SKM-1 treated with dmso at 0.1 percent for 144 hours (cell line): ENCODE data around the gene FYTTD1.
A peak's percentile ranks its signal among the peaks of the same experiment; 100 is the strongest.

Experiments used
- DNase-seq: peaks from one replicate; lab custom pipeline; 2025; ENCODE audit not compliant: unreplicated experiment; lab: John Stamatoyannopoulos, UW

The FYTTD1 gene

GRCh38 chr3:197790033-197790432, 40.4 kb downstream of the FYTTD1 start:
- no peak for DNase-seq

DNA sequence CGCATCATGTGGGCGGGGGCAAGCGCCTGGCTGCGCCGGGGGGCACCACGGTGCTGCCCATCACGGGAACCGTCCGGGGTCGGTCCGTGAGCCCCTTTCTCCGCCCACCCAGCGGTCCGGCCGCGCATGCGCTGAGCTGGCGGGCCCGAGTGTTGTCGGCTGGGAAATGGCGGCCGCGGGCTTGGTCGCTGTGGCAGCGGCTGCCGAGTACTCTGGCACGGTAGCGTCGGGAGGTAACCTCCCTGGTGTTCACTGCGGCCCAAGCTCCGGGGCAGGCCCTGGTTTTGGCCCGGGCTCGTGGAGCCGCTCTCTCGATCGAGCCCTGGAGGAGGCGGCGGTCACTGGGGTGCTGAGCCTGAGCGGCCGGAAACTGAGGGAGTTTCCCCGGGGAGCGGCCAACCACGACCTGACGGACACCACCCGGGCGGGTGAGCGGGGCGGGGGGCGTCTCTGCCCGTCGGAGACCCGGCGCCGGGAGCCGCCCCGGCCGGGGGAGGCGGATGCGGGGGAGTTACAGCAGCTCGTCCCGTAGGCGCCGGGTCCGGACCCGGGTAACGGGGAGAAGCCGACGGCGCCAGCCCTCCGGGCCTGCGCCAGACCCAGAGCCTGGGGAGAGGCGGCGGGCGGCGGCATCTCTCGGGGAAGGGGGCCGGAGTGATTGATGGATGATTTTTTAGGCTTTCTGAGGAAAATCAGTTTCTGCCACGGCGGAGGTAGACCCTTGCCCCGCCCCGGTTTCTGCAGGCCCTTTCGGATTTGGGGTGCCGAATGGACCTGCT, 41.6 kb downstream of the FYTTD1 start, which contains the start of gene LRCH3:
Gene LRCH3 (plus strand): TSS at position 142 of the 779 bp plus-strand sequence. CDS start 25 bp downstream, at position 167.
- peak; percentile 52 for DNase-seq

DNA sequence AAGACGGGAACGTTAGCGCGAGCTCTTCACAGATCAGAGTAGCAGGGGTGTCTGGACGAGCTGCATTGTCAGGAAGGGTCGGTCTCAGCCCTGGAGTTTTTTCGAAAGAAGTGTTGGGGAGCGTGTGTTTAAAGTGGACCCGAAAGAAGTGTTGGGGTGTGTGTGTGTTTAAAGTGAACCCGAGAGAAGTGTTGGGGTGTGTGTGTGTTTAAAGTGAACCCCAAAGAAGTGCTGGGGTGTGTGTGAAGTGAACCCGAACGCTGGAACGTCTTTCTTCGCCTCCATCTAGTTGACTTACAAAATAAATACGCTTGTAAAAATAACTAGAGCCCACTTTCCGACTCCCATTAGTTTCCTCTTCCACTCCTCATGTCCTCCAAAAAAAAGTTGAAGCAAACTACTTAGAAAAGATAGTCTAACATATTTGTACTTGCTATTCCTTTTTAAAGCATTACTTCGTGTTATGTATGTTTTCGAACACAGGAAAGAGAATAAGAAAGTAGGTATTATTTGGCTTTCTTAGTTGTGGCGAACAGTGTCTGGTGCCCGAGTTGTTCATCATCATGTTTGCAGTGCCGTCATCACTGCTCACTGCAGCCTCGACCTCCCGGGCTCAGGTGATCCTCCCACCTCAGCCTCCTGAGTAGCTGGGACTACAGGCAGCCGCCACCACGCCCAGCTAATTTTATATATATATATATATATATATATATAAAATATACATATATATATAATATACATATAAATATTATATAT, 42.4 kb downstream of the FYTTD1 start:
- no peak for DNase-seq

- DNase-seq: no peak
Measured at GRCh38 chr3:197793247-197793646, 43.6 kb downstream of the FYTTD1 start.

DNA sequence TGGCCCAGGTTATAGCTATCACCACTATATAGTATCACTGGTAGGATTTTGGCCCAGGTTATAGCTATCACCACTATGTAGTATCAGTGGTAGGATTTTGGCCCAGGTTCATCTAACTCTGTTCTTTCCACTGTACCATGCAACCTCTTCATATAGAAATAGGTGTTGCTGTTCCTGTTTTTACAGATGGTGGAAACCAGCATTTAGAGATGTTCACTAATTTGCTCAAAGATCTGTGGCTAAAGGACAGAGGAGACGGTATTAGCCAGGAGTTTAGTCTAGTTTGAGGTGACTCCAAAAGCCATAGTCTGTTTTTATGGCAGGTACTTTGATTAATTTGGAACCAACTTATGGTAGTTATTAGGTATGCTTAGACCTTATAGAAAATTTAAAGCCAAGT, 44.4 kb downstream of the FYTTD1 start:
- DNase-seq: no peak

DNA sequence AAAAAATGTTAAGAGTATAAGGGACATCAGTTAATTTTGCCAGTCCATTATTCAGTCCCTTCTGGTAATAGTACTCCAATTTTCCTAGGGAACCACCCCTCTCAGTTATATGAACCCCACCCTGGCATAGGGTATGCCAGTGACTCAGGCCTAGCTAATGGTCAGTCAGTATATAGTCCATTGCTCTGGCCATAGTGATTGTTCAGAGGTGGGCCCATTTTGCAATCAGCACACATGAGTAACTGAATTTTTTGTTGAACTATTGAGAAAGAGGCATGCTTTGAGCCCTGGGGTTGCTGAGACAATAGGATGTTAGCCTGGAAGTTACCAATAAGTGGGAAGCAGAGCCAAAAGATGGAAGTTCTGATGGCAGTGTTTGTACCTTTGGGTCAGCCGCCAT, 45.5 kb downstream of the FYTTD1 start:
- DNase-seq: no peak

DNA sequence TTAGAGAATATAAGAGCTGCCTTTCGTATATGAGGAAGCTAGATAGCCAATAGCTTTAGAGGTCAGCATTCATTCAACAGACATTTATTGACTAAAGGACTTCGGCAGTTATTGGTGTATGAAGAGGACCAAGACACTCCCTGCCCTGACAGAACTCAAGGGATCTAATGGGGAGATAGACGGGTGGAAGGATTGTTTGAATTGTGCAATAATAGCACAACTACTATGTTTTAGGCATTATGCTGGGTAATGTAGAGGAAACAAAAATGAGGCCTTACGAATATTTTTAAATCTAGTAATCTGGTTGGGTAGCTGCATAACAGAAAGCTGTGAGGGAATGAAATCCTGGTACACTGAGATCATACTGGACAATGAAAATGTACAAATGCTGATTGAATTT, 46.4 kb downstream of the FYTTD1 start:
- no peak for DNase-seq

DNA sequence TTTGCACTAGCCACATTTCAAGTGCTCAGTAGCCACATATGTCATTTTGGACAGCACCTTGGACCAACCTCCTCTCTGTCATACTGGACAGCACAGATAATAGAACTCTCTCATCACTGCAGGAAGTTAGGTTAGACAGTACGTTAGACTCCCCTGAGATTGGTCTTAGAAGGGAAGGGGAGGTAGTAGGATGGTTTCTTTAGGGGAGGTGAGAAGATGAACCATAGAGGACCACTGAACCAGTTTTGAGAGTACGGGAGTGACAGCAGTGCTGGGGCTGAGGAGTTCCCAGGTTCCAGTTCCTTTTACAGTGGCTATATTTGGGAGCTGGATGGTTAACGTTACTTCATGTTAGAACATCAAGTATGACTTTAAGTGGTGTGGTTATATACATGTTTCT, 49.2 kb downstream of the FYTTD1 start:
- no peak for DNase-seq

DNA sequence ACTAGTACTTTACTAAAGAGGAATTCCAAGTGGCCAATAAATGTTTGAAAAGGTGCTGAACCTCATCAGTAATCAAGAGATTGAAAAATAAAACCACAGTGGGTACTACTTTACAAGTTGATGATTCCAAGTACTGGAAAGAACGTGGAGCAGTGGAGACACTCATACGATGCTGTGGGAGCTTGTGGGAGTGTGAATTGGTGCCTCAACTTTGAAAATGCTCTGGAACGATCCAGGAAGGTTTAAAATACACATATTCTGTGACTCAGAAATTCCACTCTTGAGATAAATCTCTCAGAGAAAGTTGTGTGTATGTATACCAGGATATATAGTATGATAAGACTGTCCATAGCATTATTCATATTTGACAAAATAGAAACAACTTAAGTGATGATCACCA, 50.7 kb downstream of the FYTTD1 start:
- no peak for DNase-seq

- DNase-seq: peak; percentile 30
Measured at GRCh38 chr3:197801891-197802778, 52.5 kb downstream of the FYTTD1 start.

- DNase-seq: no peak
Measured at GRCh38 chr3:197802779-197803459, 53.2 kb downstream of the FYTTD1 start.

- no peak for DNase-seq
Measured at GRCh38 chr3:197804511-197804910, 54.8 kb downstream of the FYTTD1 start.

DNA sequence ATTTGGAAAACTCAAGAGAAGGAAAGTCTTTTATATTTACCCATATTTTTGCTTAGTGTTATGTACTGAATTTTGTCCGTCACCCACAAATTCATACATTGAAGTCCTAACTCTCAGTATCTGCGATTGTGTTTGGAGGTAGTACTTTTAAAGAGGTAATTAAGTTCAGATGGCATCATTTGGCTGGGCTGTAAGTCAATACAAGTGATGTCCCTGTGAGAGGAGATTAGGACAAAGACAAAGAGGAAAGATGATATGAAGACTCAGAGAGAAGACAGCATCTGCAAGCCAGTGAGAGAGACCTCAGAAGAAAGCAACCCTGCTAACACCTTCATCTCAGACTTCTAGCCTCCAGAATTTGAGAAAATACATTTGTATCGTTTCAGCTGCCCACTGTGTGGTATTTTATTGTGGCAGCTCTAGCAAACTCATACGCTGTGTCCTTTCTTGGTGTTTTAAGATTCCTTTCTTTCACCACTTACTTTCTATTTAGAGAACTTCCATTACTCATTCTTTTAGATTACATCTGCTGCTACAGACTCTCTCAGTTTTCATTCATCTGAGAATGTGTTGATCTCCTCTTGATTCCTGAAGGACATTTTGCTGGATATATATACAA, 58.4 kb downstream of the FYTTD1 start:
- DNase-seq: no peak

DNA sequence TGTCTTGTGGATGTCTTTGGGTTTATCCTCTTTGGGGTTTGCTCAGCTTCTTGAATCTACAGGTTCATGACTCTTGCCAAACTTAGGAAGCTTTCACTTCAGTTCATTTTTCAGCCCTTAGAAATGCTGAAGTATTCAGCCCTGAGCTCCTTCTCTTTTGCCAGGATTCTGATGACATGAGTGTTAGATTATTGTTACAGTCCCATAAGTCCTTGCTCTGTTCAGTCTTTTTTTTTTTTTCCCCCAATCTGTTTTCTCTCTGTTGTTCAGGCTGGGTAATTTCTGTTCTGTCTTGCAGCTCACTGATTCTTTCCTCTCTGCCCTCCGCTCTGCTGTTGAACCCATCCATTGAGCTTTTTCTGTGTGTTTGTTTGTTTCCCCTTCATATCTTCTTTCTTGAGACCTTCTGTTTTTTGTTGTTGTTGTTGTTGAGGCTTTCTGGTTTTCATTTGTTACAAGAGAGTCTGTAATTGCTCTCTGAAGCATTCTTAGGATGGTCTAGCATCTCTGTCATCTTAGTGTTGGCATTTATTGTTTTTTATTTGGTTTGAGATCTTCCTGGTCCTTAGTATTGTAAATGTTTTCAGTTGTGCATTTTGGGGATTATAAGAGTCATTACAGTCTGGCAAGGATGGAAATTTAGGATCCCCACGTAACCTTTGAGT, 59.8 kb downstream of the FYTTD1 start:
- no peak for DNase-seq

DNA sequence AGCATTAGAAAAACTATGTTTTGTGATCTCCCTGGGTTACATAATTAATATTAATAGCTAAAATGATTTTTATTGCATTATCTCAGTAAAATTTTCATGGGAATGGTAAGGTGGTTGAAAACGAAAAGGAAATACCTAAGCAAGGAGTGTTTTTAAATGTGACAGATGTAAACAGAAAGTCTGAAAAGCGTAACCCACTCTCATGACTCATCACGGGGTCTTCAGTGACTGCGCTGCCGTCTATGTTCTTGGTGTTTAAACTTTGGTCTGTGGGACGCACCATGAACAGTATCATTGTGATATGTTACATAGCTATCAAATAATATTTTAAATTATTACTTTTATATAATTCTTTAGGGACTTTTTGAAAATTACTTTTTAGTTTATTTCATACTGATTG, 61.2 kb downstream of the FYTTD1 start:
- no peak for DNase-seq

DNA sequence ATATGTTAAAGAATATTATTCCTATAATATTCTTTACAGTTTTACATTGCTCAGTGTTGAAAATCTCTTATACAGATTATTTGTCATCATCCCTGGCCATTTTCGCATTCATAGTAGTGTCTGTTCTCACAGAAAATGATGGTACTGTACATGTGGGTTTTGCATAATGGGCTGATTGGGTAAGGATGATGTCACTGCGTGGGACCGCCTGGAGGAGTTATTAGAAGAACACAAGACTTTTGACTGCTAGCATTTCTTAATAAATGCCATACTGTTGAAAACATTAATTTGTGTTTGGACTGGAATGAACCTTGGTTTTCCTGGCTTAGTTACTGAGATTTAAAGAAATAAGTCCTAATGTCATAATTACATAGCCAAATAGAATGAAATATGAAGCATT, 61.7 kb downstream of the FYTTD1 start:
- DNase-seq: no peak

DNA sequence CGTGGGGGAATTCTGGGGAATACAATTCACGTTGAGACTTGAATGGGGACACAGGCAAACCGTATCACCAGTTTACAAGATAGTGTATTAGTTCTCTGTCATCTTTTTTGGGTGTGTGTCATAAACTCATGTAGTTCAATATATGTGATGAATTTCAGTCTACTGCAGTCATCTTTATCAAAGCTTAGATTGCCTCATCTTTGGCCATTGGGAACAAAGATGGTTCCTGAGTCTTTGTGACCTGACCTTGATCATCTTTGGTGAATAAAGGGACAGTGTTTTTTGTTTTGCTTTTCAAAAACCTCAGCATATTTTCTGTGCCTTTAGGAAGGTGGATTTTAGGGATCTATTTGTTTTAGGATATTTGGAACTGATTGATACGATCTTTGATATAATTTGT, 64.7 kb downstream of the FYTTD1 start:
- no peak for DNase-seq

DNA sequence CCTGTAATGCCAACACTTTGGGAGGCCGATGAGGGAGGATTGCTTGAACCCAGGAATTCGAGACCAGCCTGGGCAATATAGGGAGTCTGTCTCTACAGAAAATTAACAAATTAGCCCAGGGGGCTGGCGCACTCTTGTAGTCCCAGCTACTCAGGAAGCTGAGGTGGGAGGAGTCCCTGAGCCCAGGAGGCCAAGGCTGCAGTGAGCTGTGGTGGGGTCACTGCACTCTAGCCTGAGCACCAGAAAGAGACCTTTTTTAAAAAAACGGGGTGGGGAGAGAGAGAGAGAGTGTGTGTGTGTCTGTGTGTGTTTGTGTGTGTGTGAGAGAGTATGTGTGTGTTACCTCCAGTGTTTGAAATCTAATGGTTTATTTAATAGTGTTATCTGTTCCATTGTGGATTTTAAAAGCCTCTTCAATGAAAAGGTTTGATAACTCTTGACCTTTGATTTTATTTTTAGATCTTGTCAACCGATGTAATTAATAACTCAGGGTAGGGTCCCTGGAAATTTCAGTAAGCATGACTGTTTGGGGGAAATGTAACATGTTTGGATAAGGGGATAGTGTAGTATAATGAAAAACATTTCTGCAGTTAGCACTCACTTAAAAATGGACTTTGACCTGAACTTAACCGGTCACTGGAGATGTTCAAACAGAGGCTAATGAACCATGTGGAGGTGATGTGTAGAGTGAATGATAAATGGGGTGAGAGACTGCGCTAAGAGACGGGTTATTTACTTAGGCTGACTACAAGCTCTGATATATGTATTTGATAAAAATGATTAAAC, 71.1 kb downstream of the FYTTD1 start:
- DNase-seq: no peak

- no peak for DNase-seq
Measured at GRCh38 chr3:197829397-197830045, 79.8 kb downstream of the FYTTD1 start.
